ENCODE results near the gene EEA1.

EEA1 gene

GRCh38 chr12:92938018-92938417 lies 8.9 kb upstream of the EEA1 start:
- no peak for DNase-seq

DNA sequence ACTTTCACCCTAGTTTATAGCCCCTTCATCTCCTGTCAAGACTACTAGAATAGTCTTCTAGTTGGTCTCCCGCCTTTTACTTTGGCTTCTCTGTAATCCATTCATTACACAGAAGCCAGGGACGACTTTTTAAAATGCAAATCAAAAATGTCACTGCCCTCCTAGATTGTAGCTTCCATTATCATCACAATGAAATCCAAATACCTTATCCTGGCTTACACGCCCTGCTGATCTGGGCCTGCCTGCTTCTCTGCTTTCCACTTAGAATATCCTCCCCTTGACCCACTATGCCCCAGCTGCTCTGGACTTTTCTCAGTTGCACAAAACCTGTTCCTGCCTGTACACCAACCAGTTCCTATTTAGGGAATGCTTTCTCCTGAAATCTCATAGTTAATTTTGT lies 4.5 kb upstream of the EEA1 start:
- DNase-seq, result no peak

DNA sequence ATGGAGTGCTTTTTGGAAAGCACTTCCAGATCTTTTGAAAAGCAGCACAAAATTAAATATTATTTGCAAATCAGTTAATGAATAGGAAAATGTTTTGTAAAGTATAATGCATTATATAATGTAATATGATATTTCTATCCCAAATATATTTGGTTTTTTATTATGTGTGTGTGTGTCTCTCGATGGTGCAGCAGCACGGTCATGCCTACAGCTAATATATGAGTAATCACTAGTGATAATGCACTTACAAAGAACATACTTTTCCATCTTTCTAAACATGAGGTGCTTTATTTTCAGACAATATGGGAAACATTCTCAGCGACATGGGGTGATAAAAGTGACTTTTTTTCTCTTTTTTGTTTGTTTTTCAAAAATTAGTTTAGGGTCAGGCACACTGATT lies 1.3 kb upstream of the EEA1 start:
- no peak for DNase-seq

- no peak for DNase-seq
Observed at GRCh38 chr12:92929983-92930382, 888 bp upstream of the EEA1 start.

GRCh38 chr12:92928421-92928961 lies 604 bp downstream of the EEA1 start:
- no peak for DNase-seq

GRCh38 chr12:92927436-92928281 lies 1.4 kb downstream of the EEA1 start:
- no peak for DNase-seq

DNA sequence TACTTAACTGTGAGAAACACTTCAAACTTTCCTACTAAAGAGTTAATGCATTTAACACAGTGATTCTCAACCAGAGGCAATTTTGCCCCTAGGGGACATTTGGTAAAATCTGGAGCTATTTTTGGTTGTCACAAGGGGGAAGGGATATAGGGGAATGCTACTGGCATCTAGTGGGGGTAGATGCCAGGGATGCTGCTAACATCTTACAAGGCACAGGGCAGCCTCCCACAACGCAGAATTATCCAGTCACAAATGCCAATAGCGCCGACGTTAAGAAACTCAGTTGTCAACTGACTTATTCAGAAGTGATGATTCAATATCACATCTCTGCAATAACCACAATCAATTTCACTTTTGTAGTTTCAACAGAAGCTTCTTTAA lies 2.0 kb downstream of the EEA1 start:
- no peak for DNase-seq

DNA sequence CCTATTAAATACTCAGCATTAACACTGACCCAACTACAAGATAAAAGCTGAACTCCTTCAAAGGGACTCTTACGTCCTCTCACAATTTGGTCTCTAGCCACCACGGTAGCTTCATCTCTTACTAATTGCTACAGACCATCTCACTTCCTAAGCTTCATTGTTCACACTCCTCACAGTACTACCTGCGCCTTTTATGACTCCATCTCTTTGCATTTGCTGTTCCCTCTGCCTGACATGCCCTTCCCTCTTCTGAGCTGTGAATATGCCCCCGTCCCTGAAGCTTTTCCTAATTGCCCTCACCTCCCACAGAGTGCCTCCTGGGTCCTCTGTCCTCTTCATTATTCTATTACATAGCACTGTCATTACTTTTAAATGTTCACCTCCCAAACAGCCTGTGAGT lies 2.5 kb downstream of the EEA1 start:
- no peak for DNase-seq

DNA sequence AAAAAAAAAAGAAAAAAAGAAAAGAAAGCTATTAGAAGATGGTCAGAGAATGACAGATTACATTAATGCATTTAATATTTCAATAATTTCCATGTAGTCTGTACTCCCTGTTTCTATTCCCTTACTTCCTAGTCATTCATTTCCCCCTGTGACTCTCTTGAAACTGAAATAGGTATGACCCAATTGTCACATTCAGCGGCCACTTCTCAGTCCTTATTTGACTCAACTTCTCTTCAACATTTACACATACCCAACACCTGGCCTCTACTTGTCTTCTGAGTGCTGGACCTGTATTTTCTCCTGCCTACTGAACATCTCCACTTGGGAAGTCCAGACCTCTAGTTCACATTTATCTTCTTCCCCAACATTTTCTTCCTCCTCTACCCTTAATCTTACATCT lies 7.2 kb downstream of the EEA1 start:
- DNase-seq, result no peak

GRCh38 chr12:92915365-92915764 lies 13.7 kb downstream of the EEA1 start:
- no peak for DNase-seq

DNA sequence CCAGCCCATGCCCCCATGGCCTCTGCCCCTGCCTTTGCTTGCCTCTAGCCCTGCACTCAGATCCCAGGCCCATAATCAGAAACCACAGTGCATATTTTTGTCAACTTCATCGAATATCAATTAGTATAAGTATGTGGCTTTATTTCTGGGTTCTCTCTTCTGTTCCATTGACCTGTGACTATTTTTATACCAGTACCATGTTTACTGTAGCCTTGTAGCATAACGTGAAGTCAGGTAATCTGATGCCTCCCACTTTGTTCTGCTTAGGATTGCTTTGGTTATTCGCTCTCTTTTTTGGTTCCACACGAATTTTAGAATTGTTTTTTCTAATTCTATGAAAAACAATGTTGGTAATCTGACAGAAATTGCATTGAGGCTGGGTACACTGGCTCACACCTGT lies 14.9 kb downstream of the EEA1 start:
- no peak for DNase-seq

DNA sequence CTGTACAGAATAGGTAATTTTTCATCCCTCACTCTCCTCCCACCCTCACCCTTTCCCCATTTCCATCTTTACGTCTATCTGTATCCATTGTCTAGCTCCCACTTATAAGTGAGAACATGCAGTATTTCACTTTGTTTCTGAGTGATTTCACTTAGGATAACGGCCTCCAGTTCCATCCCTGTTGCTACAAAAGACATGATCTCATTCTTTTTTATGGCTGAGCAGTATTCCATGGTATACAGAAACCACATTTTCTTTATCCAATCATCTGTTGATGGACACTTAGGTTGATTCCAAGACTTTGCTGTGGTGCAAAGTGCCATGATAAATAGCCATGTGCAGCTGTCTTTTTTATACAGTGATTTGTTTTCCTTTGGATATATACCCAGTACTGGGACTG lies 16.4 kb downstream of the EEA1 start:
- no peak for DNase-seq

DNA sequence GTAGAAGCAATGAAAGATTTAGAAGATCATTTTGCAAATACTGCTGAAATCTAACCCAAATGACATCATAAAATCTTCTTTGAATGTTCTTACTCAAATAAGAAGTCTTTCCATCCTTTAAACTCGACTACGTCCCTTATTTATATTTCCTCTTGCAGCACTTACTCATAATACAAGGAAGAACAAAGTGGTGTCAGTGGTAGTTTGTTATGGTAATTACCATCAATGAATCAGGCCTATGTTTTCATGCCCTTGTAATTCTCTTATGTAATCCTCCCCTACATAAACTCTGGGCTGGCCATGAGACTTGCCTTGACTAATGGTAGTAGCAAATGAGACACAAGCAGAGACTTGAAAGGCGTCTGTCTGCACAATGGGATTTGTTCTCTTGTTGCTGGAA lies 17.0 kb downstream of the EEA1 start:
- DNase-seq, result no peak

DNA sequence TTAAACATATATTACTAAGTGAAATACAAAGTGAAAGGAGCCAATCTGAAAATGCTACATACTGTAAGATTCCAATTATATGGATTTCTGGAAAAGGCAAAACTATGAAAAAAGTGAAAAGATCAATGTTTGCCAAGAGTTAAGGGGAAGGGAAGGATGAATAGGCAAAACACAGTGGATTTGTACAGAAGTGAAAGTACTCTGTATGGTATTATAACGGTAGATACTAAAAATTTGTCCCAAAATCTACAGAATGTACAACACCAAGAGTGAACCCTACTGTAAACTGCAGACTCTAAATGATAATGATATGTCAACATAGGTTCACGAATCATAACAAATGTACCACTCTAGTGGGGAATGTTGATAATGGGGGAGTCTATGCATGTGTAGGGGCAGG lies 17.8 kb downstream of the EEA1 start:
- no peak for DNase-seq

DNA sequence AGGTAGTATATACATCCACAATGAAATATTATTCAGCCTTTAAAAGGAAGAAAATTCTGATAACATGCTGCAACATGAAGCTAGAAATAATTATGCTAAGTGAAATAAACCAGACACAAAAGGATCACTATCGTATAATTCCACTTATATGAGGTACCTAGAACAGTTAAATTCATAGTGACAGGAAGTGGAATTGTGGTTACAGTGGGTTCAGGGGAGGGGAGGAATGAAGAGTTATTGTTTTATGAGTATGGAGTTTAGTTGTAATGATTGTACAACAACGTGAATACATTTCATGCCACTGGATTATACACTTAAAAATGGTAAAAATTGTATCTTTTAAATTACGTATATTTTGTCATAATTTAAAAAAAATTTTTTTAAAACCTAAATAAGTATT lies 21.0 kb downstream of the EEA1 start:
- no peak for DNase-seq

GRCh38 chr12:92905811-92906554 lies 23.1 kb downstream of the EEA1 start:
- no peak for DNase-seq

DNA sequence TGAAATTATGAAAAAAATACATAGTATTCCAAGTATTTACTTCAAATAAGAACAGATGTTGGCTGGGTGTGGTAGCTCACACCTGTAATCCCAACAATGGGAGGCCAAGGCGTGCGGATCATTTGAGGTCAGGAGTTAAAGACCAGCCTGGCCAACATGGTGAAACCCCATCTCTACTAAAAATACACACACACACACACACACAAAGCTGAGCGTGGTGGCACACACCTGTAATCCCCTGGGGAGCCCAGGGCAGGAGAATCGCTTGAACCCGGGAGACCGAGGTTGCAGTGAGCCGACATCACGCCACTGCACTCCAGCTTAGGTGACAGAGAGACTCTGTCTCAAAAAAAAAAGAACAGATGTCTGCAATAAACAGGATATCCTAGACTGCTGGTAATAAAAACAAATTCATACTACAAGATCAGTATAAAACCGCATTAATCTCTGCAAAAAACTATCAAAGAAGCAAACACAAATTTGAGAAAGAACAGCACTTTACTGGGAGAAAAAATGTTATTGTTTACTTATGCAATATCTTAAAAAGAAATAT lies 23.8 kb downstream of the EEA1 start:
- DNase-seq, result no peak

DNA sequence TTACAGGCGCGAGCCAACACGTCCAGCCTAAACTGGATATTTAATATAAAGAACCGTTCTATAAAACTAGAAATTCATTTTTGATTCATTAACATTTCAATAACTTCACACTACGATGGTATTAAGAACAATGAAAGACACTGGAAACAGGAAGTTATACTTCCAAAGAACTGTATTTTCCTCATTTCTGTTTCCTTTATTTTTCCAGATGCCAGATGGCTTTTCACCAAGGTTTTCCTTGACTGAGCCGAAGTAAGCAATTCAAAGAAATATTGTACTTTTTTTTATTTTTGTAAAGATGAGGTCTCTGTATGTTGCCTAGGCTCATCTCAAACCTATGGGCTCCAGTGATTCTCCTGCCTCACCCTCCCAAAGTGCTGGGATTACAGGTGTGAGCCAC lies 28.2 kb downstream of the EEA1 start:
- no peak for DNase-seq

- no peak for DNase-seq
Observed at GRCh38 chr12:92899386-92900001, 29.6 kb downstream of the EEA1 start.

- DNase-seq, result no peak
Observed at GRCh38 chr12:92898755-92899154, 30.3 kb downstream of the EEA1 start.

DNA sequence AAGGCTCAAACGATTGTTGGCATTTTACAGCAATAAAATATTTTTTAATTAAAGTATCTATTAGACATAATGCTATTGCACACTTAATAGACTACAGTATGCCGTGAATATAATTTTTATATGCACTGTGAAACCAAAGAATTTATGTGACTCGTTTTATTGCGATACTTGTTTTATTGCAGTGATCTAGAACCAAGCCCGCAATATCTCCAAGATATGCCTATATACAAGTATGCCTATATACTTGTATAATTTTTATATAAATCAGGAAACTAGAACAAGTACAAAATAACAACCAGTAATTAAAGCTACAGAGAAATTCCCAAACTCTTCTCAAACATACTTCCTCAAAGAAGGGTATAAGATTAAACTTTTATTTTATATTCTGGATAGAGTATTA lies 31.3 kb downstream of the EEA1 start:
- no peak for DNase-seq

DNA sequence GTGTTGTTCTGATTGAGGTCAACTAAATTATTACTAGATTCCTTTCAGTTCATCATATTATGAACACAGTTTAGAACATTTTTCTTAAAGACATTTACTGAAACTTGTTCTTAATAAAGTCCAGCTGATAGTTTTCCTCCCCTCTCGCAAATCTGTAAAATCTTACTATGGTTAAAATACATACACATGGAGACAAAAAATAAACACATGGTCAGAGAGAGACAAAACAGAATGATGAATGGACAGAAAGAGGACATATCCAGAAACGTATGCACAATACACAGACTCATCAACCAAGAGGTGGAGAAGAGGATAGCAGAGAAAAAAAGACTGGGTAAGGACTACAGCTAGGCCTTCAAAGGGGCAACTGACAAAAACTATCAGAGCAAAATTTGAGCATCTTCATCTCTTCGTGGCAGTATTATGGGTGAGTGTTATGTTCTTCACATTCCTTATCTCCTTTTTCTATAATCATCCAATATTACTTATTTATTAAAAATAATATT lies 38.4 kb downstream of the EEA1 start:
- no peak for DNase-seq

- no peak for DNase-seq
Observed at GRCh38 chr12:92886131-92886530, 43.0 kb downstream of the EEA1 start.

All from NCI-H187 (cell line).